Measurements from ENCODE around the gene PRAME. TPM values are rescaled to one million over a fixed set of nuclear protein-coding genes. Genes with fewer than 3 reads are reported as not detected.

Gene PRAME
- total and polyA plus RNA-seq, 2 of the 13 experiments (the other 11 are each of a cell fraction or from before 2014, with no cell fraction given) = 0.11 to 0.83 TPM

DNA sequence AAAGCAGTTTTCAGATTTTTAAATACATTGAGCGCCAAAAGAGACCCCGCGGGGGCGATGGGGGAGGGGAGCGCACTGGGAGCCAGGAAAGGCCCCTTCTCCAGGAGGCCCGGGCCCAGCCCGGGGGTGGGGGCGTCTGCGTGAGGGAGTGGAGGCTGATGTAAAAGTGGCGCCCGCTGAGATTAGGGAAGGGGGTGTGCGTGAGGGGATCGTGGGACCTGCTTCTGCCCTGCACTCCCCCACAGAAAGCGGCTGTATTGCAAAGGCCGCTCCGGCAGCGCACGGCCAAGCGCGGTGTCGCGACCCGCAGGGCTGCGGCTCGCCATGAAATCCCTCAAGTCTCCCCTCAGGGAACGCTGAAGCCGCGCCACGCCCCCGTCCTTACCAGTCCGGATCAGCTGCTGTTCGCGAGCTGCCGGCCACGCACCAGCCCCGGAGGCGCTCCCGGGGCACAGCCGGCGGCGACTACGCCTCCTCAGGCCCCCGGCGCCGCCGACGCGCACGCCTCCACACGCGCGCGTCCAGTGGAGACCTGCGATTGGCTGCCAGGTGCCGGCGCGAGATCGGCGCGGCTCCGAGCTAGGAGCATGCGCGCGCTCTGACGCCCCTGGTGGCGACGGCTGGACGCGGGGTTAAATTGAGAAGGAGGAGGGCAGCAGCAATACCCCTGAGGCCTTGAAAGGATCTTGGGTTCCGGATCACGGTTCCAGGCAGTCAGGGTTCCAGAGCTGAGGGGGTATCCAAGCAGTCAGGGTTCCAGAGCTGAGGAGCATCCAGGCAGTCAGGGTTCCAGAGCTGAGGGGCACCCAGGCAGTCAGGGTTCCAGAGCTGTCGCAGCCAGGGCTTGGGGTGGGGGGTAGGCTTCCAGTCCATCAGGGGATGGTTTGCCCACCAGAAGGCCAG lies 50.5 kb downstream of the PRAME start, which contains the start of gene ZNF280B (continued):
- TF ChIP-seq, protein P1, sequence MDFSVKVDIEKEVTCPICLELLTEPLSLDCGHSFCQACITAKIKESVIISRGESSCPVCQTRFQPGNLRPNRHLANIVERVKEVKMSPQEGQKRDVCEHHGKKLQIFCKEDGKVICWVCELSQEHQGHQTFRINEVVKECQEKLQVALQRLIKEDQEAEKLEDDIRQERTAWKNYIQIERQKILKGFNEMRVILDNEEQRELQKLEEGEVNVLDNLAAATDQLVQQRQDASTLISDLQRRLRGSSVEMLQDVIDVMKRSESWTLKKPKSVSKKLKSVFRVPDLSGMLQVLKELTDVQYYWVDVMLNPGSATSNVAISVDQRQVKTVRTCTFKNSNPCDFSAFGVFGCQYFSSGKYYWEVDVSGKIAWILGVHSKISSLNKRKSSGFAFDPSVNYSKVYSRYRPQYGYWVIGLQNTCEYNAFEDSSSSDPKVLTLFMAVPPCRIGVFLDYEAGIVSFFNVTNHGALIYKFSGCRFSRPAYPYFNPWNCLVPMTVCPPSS (IDR thresholded peaks at IDR 0.05) = no peak
- TF ChIP-seq GZF1 (CRISPR knock-in tag; IDR thresholded peaks at IDR 0.05) (0 out of 2 replicates have a peak, but pooled peaks have one; percentile 36), RBAK (CRISPR knock-in tag; IDR thresholded peaks at IDR 0.05) (no peak), ZNF83 (CRISPR knock-in tag; IDR thresholded peaks at IDR 0.05; ENCODE audit: borderline replicate concordance) (no peak), ZNF556 (CRISPR knock-in tag; IDR thresholded peaks at IDR 0.05; ENCODE audit: borderline replicate concordance) (peak; percentile 63; the same call in 1 of the 2 replicates), ZNF274 (CRISPR knock-in tag; IDR thresholded peaks at IDR 0.05) (no peak), ADNP (CRISPR knock-in tag; IDR thresholded peaks at IDR 0.05) (no peak), ZFP62 (CRISPR knock-in tag; IDR thresholded peaks at IDR 0.05) (no peak), XBP1 (CRISPR knock-in tag; IDR thresholded peaks at IDR 0.05) (no peak), ZNF143 (CRISPR knock-in tag; IDR thresholded peaks at IDR 0.05) (no peak), ISL2 (CRISPR knock-in tag; IDR thresholded peaks at IDR 0.05) (peak; percentile 43; the same call in 1 of the 2 replicates), ZBTB1 (CRISPR knock-in tag; IDR thresholded peaks at IDR 0.05; ENCODE audit: borderline replicate concordance) (no peak), KLF15 (CRISPR knock-in tag; IDR thresholded peaks at IDR 0.05; ENCODE audit: borderline replicate concordance) (no peak), ZNF569 (CRISPR knock-in tag; IDR thresholded peaks at IDR 0.05; ENCODE audit: borderline replicate concordance) (no peak), PLRG1 (conservative IDR thresholded peaks at IDR 0.05) (no peak), ZNF431 (CRISPR knock-in tag; IDR thresholded peaks at IDR 0.05; ENCODE audit: borderline replicate concordance, low read depth) (no peak), U2AF1 (optimal IDR thresholded peaks at IDR 0.05; ENCODE audit: low read depth, low read length) (no peak), ZNF703 (CRISPR knock-in tag; IDR thresholded peaks at IDR 0.05; ENCODE audit: borderline replicate concordance) (0 out of 2 replicates have a peak, but pooled peaks have one; percentile 54)
- TF ChIP-seq, protein P2, sequence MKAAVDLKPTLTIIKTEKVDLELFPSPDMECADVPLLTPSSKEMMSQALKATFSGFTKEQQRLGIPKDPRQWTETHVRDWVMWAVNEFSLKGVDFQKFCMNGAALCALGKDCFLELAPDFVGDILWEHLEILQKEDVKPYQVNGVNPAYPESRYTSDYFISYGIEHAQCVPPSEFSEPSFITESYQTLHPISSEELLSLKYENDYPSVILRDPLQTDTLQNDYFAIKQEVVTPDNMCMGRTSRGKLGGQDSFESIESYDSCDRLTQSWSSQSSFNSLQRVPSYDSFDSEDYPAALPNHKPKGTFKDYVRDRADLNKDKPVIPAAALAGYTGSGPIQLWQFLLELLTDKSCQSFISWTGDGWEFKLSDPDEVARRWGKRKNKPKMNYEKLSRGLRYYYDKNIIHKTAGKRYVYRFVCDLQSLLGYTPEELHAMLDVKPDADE (CRISPR knock-in tag; IDR thresholded peaks at IDR 0.05) = no peak
- TF ChIP-seq, protein P3, sequence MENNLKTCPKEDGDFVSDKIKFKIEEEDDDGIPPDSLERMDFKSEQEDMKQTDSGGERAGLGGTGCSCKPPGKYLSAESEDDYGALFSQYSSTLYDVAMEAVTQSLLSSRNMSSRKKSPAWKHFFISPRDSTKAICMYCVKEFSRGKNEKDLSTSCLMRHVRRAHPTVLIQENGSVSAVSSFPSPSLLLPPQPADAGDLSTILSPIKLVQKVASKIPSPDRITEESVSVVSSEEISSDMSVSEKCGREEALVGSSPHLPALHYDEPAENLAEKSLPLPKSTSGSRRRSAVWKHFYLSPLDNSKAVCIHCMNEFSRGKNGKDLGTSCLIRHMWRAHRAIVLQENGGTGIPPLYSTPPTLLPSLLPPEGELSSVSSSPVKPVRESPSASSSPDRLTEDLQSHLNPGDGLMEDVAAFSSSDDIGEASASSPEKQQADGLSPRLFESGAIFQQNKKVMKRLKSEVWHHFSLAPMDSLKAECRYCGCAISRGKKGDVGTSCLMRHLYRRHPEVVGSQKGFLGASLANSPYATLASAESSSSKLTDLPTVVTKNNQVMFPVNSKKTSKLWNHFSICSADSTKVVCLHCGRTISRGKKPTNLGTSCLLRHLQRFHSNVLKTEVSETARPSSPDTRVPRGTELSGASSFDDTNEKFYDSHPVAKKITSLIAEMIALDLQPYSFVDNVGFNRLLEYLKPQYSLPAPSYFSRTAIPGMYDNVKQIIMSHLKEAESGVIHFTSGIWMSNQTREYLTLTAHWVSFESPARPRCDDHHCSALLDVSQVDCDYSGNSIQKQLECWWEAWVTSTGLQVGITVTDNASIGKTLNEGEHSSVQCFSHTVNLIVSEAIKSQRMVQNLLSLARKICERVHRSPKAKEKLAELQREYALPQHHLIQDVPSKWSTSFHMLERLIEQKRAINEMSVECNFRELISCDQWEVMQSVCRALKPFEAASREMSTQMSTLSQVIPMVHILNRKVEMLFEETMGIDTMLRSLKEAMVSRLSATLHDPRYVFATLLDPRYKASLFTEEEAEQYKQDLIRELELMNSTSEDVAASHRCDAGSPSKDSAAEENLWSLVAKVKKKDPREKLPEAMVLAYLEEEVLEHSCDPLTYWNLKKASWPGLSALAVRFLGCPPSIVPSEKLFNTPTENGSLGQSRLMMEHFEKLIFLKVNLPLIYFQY (CRISPR knock-in tag; IDR thresholded peaks at IDR 0.05; ENCODE audit: borderline replicate concordance) = no peak
- TF ChIP-seq, protein P4, sequence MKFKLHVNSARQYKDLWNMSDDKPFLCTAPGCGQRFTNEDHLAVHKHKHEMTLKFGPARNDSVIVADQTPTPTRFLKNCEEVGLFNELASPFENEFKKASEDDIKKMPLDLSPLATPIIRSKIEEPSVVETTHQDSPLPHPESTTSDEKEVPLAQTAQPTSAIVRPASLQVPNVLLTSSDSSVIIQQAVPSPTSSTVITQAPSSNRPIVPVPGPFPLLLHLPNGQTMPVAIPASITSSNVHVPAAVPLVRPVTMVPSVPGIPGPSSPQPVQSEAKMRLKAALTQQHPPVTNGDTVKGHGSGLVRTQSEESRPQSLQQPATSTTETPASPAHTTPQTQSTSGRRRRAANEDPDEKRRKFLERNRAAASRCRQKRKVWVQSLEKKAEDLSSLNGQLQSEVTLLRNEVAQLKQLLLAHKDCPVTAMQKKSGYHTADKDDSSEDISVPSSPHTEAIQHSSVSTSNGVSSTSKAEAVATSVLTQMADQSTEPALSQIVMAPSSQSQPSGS (CRISPR knock-in tag; IDR thresholded peaks at IDR 0.05) = 0 out of 2 replicates have a peak, but pooled peaks have one; percentile 36

Data from HepG2 (cell line).